GM18951 (cell line): Measurements from ENCODE around the gene COL11A1.

Experiments used
- POLR2A ChIP-seq: IDR thresholded peaks from 4 replicates; pipeline ENCODE4 v1.6.1; 2011; ENCODE audit warnings: mild to moderate bottlenecking; ENCODE audit not compliant: insufficient read length, insufficient read depth; ENCODE audit errors: extremely low read depth
- in situ Hi-C: fragments of 300-500 bp; cut with MboI; formaldehyde crosslinking; loops from one replicate; pipeline ENCODE4 v1.12.0; 2022; ENCODE audit warnings: low sequenced_read_pairs, mixed read lengths, inconsistent platforms; ENCODE audit not compliant: unreplicated experiment

The COL11A1 gene

GRCh38 chr1:102872097-102872496, 236.2 kb downstream of the COL11A1 start:
- no peak for TF ChIP-seq POLR2A
- in situ Hi-C loops: no loop called here

DNA sequence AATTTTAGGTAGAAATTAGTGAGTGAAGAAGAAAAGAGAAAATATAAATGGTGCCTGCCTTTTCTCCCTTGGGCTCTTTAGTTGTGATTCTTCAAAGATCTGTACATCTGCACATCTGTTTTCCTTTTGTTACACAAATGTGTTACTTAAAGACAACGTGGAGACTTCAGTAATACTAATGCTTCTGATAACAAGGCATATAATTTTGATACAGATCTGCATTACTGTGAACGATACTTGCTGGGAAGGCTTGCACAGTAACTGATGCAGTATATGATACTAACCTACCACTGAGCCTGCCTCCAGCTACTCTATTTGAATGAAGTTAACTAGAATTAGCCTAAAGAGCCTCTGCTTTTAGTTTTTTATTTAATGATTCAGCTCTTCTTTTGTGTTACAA, 244.6 kb downstream of the COL11A1 start:
- TF ChIP-seq POLR2A: no peak
- in situ Hi-C loops: no loop called here

DNA sequence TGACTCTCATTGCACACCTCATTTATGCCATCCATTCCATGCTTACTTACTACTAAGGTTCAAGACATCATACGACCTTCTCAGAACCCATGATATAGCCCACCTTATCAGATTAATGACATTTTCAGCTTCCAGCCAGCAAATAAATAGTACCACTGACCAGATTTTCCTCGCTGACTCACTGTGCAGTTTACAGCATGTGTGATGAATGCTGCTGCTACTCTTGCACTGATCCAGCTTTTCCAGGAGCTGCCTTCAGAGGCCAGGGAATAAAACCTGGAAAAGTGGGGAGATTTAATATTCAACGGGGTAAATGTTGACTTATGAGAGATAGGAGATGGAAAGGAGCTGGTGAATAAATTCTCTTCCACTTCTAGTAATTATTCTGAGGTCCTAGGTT, 247.1 kb downstream of the COL11A1 start:
- in situ Hi-C loops: no loop called here
- no peak for TF ChIP-seq POLR2A

DNA sequence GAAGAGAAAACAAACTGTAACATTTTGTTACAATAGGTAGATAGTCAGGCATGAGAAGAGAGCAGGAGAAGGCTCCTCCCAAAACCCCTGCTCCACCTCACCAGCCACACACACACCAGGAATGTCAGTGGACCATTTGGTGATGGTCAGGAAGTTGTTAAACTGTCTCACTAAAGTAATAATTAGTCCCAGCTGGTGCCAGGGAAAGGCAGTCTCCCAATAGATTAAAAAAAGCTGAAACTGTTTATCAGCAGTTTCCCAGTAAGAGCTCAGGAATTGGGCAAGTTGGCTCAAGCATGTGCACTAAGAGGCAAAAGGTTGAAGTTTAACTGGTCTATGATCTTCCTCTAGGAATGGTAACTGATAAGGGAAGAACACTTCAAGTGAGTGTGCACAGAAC, 249.6 kb downstream of the COL11A1 start:
- in situ Hi-C loops: no loop called here
- no peak for TF ChIP-seq POLR2A

GRCh38 chr1:102857251-102857650, 251.1 kb downstream of the COL11A1 start:
- in situ Hi-C loops: no loop called here
- TF ChIP-seq POLR2A: no peak

DNA sequence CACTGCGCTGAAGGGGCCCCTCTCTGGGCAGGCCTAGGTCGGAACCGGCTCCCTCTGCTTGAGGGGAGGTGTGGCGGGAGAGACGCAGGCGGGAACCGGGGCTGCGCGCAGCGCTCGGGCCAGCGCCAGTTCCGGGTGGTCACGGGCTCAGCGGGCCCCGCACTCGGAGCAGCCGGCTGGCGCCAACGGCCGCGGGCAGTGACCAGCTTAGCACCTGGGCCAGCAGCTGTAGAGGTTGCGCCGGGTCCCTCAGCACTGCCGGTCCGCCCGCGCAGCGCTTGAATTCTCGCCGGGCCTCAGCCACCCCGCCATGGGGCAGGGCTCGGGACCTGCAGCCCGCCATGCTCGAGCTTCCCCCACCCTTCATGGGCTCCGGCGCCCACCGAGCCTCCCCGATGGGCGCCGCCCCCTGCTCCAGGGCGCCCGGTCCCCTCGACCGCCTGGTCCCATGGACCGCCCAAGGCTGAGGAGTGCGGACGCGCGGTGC, 254.6 kb downstream of the COL11A1 start:
- in situ Hi-C loops: no loop called here
- no peak for TF ChIP-seq POLR2A

- no peak for TF ChIP-seq POLR2A
- in situ Hi-C loops: no loop called here
Observed at GRCh38 chr1:102853136-102853535, 255.2 kb downstream of the COL11A1 start.

DNA sequence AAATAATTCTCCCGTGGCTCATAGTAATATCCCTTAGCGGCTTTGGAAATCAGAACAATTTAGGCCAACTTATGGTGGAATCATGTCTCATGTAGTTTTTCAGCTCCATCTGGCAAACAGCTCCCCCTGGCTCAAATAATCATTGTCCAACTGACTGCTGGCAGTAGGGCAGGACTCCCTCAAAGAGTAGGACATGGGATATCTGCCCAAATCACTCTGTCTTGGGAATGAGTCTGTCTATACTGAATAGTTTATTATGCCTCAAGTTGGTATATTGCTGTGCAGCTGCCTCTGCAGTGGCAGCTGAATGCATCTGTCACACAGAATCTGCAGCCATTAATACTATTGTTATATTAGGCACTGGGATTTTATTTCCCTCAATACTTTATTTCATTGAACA, 255.7 kb downstream of the COL11A1 start:
- in situ Hi-C loops: no loop called here
- TF ChIP-seq POLR2A: no peak

DNA sequence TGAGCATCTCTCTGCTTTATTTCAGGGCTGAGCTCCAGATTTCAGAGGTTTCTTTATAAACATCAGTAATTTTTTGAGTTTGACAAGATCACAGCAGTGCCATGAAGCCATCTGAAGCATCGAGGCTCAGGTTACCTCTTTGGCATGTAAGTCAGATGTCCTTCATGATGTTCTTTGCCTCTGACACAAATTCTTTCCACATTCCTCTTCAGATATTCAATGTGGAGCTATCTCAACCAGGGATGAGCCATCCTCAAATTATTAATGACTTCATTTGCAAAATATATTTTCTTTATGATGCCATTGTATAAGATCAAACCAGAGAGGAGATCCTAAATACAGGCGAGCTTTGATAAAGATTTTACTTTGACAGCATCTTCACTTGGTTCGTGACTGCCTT, 256.7 kb downstream of the COL11A1 start:
- in situ Hi-C loops: no loop called here
- no peak for TF ChIP-seq POLR2A

GRCh38 chr1:102842606-102843005, 265.7 kb downstream of the COL11A1 start:
- no peak for TF ChIP-seq POLR2A
- in situ Hi-C loops: no loop called here

DNA sequence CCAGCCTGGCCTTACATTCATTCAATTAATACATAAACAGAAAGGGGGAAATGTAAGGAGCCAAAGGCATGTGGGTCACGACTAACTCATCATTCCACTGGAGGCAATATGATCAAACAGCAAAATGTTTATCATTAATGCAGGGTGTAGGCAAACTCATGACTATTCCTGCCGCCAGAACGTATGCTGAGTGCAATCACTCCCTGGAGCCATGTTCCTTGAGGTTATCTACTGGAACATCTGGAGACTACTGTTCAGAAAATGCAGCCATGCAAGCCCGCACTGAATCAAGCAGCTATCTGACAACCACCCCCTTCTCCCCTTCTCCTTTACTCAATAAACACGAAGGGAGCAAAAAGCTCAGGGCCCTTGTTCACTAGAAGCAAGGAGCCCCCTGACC, 267.6 kb downstream of the COL11A1 start:
- no peak for TF ChIP-seq POLR2A
- in situ Hi-C loops: no loop called here

DNA sequence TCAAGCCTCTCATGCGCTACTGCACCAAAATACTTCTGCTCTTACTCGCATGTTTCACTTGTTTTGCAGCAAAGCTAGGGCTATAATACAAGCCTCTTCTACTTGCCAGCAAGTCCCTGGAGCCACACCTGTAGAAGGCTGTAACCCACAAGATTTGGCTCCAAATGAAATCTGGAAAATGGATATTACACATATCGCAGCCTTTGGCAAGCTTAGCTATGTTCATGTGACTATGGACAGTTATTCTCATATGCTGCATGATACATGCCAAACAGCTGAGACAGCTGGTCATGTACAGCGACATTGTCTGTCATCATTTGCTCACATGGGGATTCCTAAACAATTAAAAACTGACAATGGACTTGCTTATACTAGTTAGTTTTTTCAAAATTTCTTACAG, 270.3 kb downstream of the COL11A1 start:
- in situ Hi-C loops: no loop called here

GRCh38 chr1:102837551-102837950, 270.8 kb downstream of the COL11A1 start:
- in situ Hi-C loops: no loop called here
- no peak for TF ChIP-seq POLR2A

More for the DNA sequence above, 270.3 kb downstream of the COL11A1 start:
- TF ChIP-seq POLR2A: no peak

GRCh38 chr1:102836991-102837390, 271.3 kb downstream of the COL11A1 start:
- TF ChIP-seq POLR2A: no peak
- in situ Hi-C loops: no loop called here

DNA sequence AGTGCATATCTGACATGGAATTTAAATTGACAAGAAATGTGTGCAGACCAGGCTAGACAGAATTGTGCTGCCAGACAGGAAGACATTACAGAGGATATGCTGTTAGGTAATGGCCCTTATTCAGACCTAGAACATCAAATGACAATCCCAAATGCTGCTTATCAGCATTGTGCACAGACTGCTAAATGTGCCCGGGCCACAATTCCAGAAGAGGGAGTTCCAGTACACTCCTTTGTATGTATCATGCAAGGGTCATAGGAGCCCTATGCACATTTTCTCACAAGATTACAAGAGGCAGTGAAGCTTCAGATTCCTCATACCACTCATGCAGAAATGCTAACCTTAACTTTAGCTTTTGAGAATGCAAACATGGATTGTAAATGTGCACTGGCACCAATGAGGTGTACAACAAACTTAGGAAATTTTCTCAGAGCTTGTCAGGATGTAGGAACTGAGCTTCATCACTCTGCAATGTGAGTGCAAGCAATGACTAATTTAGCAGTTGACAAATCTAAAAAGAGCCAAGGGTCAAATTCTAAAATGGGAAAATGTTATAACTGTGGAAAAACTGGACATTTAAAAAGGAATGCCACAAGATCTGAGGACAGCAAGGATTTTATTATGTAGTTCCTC, 273.5 kb downstream of the COL11A1 start:
- in situ Hi-C loops: no loop called here
- no peak for TF ChIP-seq POLR2A
